A549 treated with AZD9567 at 1 μM for 4 hours (cell line): ENCODE results near the gene NBDY. TPM values are rescaled to one million over a fixed set of nuclear protein-coding genes. Genes with fewer than 3 reads are reported as not detected.

Experiments
- total RNA-seq: library from RNA; stranded (reverse); fragments of 200-300 nt; extraction: Qiagen RNA extraction; gene quantifications from 5 replicates; pipeline ENCODE4 v1.2.3, GENCODE V29; 2022; ENCODE audit not compliant: insufficient read depth

Gene NBDY
- 51.4 to 86.1 TPM (median 54.1 TPM) in 5 replicates for total RNA-seq

DNA sequence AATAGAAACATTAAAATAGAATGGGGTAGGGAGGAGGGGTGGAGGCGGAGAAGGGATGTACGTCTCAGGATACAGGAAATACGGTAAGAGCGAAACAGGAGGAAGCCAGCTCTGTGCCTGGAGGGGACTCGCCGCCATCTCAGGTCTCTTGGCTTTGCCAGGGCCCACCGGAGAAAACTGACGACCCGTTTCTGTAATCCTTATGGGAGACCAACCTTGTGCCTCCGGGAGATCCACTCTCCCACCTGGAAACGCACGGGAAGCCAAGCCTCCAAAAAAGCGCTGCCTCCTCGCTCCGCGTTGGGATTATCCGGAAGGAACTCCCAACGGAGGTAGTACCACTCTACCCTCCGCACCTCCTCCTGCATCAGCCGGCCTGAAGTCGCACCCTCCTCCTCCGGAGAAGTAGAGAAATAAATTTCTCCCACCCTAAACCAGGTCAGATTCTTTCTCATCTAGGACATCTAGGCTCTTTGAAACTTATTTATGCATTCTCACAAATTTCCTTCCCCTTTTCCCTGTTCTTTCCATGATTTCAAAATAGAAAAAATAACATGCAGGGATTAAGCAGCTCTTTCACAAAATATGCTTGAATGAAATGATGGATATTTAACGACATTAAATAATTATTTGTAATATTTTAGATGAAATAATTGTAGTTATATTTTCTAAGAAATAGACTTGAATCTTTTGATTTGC is at the start of gene NBDY:
NBDY (plus strand) TSS at position 92 of the 699 bp plus-strand sequence; CDS start at position 203, 111 bp downstream.

Other genes with a start within 250 kb of the NBDY start
- 20.1 to 22.3 TPM (median 21.4 TPM) in 5 replicates for gene UBQLN2, start 165.6 kb upstream of the NBDY start, total RNA-seq